PC-9 (cell line): ENCODE data around the gene CNTFR. TPM values are rescaled to one million over a fixed set of nuclear protein-coding genes. Genes with fewer than 3 reads are reported as not detected.
A peak's percentile ranks its signal among the peaks of the same experiment; 100 is the strongest.

Experiments
- BruUV-seq: library from RNA; stranded (reverse); fragments of 400-500 nt; replicated peaks from 2 replicates; lab custom pipeline; 2021; lab: Mats Ljungman, UMichigan
- CTCF ChIA-PET: fragments of 300-600 bp; sonication (Branson Sonifier 250); formaldehyde crosslinking; loops from one replicate; lab custom pipeline; 2022; ENCODE audit warnings: antibody characterized with exemption; lab: Charles Lee
- POLR2A ChIA-PET: fragments of 300-600 bp; sonication (Branson Sonifier 250); formaldehyde crosslinking; loops from one replicate; lab custom pipeline; 2022; ENCODE audit warnings: antibody characterized with exemption; ENCODE audit not compliant: unreplicated experiment; lab: Charles Lee
- DNase-seq, 2 experiments: peaks; one replicate each; pipeline versions ENCODE4 v3.0.0 to v3.0.0-alpha.2; 2015 to 2022; ENCODE audit warnings: mixed read lengths in 1 of 2
- H2AFZ ChIP-seq: fragments of 200-600 bp; sonication (generic); 2 replicates; pipeline ENCODE4 v1.8.1; 2017; ENCODE audit warnings: antibody characterized with exemption
- H3F3A ChIP-seq: fragments of 200-600 bp; sonication (generic); 2 replicates; pipeline ENCODE4 v1.8.1; 2017; ENCODE audit warnings: antibody characterized with exemption, mild to moderate bottlenecking, low read depth; ENCODE audit not compliant: insufficient read depth
- H3K27ac ChIP-seq: fragments of 200-600 bp; sonication (generic); 2 replicates; pipeline ENCODE4 v1.6.1; 2016; ENCODE audit warnings: mixed run types
- H3K27me3 ChIP-seq: fragments of 200-600 bp; sonication (generic); 2 replicates; pipeline ENCODE4 v1.6.1; 2016; ENCODE audit warnings: low read depth, mixed run types; ENCODE audit not compliant: insufficient read depth
- H3K36me3 ChIP-seq: fragments of 200-600 bp; sonication (generic); 2 replicates; pipeline ENCODE4 v1.6.1; 2016; ENCODE audit warnings: low read depth, mixed run types
- H3K4me1 ChIP-seq: fragments of 200-600 bp; sonication (generic); replicated peaks from 2 replicates; pipeline ENCODE4 v1.6.1; 2016; ENCODE audit warnings: mixed run types; ENCODE audit not compliant: insufficient read depth
- H3K4me2 ChIP-seq: fragments of 200-600 bp; sonication (generic); 2 replicates; pipeline ENCODE4 v1.6.1; 2017; ENCODE audit warnings: mixed run types
- H3K4me3 ChIP-seq: fragments of 200-600 bp; sonication (generic); 2 replicates; pipeline ENCODE4 v1.6.1; 2016; ENCODE audit warnings: mixed run types
- H3K79me2 ChIP-seq: fragments of 200-600 bp; sonication (generic); 2 replicates; pipeline ENCODE4 v1.6.1; 2017; ENCODE audit warnings: low read depth, mixed run types
- H3K9me2 ChIP-seq: fragments of 200-600 bp; sonication (generic); 2 replicates; pipeline ENCODE4 v1.8.1; 2017; ENCODE audit warnings: mild to moderate bottlenecking; ENCODE audit not compliant: insufficient read depth
- H3K9me3 ChIP-seq: fragments of 200-600 bp; sonication (generic); 2 replicates; pipeline ENCODE4 v1.8.1; 2016; ENCODE audit warnings: low read depth; ENCODE audit not compliant: insufficient read depth
- H4K20me1 ChIP-seq: fragments of 200-600 bp; sonication (generic); 2 replicates; pipeline ENCODE4 v1.8.1; 2017; ENCODE audit not compliant: insufficient read depth
- EZH2 ChIP-seq: fragments of 200-600 bp; sonication (generic); IDR thresholded peaks from 2 replicates; pipeline ENCODE4 v1.8.0; 2017; ENCODE audit warnings: antibody characterized with exemption, low read depth
- intact Hi-C: fragments of 100-400 bp; cut with micrococcal nuclease; formaldehyde crosslinking; loops from one replicate; pipeline ENCODE4 v1.10.0; 2022; ENCODE audit not compliant: unreplicated experiment
- total RNA-seq: library from RNA; stranded (reverse); gene quantifications from 2 replicates; pipeline ENCODE4 v1.2.3, GENCODE V29; 2021
- TF ChIP-seq, protein P1 (sequence below): fragments of 200-600 bp; sonication (generic); conservative IDR thresholded peaks from 2 replicates; pipeline ENCODE4 v1.6.1; 2017; ENCODE audit warnings: mixed run types, antibody characterized with exemption, mild to moderate bottlenecking, moderate library complexity

CNTFR gene
- total RNA-seq, 1 experiment from 2014 or later = not detected

DNA sequence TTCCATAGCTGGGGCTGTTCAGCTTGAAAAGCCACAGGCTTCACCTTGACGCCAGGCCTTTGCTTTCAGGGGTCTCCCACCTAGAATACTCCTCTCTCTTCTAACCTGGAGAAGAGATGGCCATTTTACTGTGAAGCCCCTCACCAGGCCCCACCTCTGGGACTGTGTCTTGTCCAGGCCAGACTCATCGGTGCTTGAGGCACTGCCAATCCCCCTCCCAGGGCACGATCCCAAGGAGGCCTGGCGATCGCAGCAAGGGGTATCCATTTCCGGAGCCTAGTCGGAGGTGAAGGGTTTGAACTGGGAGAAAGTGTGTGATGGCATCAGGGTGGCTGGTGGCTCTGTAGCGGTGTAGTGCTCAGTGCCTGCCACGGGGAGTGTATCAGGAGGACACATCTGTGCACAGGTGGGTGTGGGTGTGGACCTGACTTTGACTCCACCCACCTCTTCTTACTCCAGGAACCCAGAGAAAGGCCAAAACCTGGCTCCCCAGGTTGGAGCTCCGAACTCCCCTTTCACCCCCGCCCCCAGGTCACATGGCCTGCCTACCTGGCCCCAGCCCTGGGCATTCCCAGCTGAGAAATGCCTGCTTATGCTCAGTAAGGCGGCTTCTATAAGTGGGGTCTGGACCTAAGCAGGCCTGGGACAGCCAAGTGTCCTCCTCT, 39.4 kb downstream of the CNTFR start:
- H3K9me2 ChIP-seq = no peaks in the 10 kb centered on the region
- no peaks in the 10 kb centered on the region for H3K9me3 ChIP-seq
- no peaks in the 10 kb centered on the region for H3K79me2 ChIP-seq
- no peak overlapping the region for H3K27ac ChIP-seq
- H3K4me3 ChIP-seq = no peak overlapping the region
- no peaks in the 10 kb centered on the region for H3K4me1 ChIP-seq
- POLR2A ChIA-PET = no interaction called here
- DNase-seq = no peak
- H3K4me2 ChIP-seq = no peak overlapping the region
- no peaks in the 10 kb centered on the region for H3F3A ChIP-seq
- TF ChIP-seq, protein P1, sequence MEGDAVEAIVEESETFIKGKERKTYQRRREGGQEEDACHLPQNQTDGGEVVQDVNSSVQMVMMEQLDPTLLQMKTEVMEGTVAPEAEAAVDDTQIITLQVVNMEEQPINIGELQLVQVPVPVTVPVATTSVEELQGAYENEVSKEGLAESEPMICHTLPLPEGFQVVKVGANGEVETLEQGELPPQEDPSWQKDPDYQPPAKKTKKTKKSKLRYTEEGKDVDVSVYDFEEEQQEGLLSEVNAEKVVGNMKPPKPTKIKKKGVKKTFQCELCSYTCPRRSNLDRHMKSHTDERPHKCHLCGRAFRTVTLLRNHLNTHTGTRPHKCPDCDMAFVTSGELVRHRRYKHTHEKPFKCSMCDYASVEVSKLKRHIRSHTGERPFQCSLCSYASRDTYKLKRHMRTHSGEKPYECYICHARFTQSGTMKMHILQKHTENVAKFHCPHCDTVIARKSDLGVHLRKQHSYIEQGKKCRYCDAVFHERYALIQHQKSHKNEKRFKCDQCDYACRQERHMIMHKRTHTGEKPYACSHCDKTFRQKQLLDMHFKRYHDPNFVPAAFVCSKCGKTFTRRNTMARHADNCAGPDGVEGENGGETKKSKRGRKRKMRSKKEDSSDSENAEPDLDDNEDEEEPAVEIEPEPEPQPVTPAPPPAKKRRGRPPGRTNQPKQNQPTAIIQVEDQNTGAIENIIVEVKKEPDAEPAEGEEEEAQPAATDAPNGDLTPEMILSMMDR = no peak
- no peak for TF ChIP-seq EZH2
- no TSS peak for BruUV-seq
- peaks cover 50% of the 10 kb centered on the region for H3K27me3 ChIP-seq
- intact Hi-C loops = no loop called here
- no peak overlapping the region for H2AFZ ChIP-seq
- CTCF ChIA-PET = interaction anchor here (1.1 kb wide), 1 partner anchor 41 kb away, joined by 3 read pairs; no protein-coding TSS in a partner anchor
- H3K36me3 ChIP-seq = no peaks in the 10 kb centered on the region
- H4K20me1 ChIP-seq = no peaks in the 10 kb centered on the region

DNA sequence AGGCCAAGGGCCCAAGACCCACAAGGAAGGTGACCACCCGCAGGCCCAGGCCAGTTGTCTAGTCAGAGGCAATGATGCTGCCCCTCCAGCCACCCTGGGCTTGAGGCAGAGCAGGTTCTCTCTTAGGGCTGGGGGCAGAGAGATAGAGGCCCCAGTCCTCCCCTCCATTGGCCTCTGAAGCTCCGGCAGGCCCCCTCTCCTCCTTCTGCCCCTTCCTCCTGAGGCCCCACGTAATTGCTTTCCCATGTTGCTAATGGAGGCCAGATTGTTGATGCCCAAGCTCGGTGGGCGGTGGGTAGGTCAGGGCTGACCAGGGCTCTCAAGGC, 40.2 kb downstream of the CNTFR start:
- TF ChIP-seq, protein P1 = no peak
- TF ChIP-seq EZH2 = no peak
- CTCF ChIA-PET = interaction anchor here (1.1 kb wide), 1 partner anchor 42 kb away, joined by 3 read pairs; no protein-coding TSS in a partner anchor
- no peaks in the 10 kb centered on the region for H4K20me1 ChIP-seq
- intact Hi-C loops = loop anchor here (5.0 kb wide), 1 partner anchor 217 kb away; no protein-coding TSS in a partner anchor
- no peak overlapping the region for H2AFZ ChIP-seq
- no peaks in the 10 kb centered on the region for H3F3A ChIP-seq
- peaks cover 42% of the 10 kb centered on the region for H3K27me3 ChIP-seq
- no peak for DNase-seq
- H3K36me3 ChIP-seq = no peaks in the 10 kb centered on the region
- H3K4me1 ChIP-seq = no peaks in the 10 kb centered on the region
- H3K9me2 ChIP-seq = no peaks in the 10 kb centered on the region
- no peaks in the 10 kb centered on the region for H3K79me2 ChIP-seq
- no peaks in the 10 kb centered on the region for H3K9me3 ChIP-seq
- no peak overlapping the region for H3K27ac ChIP-seq
- no peak overlapping the region for H3K4me2 ChIP-seq
- POLR2A ChIA-PET = no interaction called here
- H3K4me3 ChIP-seq = no peak overlapping the region
- BruUV-seq = no TSS peak

DNA sequence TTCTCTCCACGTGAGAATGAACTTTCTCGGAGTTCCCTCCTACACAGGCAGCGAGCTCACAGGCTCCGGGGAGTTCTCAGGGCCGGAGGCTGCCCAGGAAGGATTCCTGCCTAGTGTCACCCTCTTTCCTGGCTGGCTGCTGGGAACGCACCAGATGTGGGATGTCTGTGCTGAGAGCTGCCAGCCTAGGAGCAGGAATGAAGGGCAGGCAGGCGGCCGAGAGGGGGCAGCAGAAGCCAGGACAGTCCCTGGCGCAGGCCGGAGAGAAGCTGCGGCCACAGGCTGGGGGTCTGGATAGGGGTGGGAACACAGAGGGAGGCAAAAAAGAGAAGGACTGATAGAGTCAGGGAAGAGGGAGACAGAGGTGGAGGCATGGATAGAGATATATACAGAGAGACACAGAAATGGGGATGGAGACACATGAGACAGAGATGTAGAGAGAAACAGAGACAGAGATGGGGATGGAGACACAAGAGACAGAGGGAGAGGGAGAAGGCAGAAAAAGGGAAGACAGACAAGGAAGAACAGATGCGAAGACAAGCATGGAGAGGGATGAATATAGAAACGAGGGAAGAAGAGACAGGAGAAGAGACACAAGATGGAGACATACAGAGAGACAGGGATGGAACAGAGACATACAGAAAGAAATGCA, 41.4 kb downstream of the CNTFR start:
- Histone ChIP-seq H2AFZ (no peak overlapping the region), H3K27me3 (peaks cover 32% of the 10 kb centered on the region; the same call in 1 of the 2 replicates), H3K4me3 (no peak overlapping the region), H3F3A (no peaks in the 10 kb centered on the region), H3K36me3 (no peaks in the 10 kb centered on the region), H3K27ac (no peak overlapping the region), H3K9me2 (no peaks in the 10 kb centered on the region), H4K20me1 (no peaks in the 10 kb centered on the region), H3K4me1 (no peaks in the 10 kb centered on the region), H3K4me2 (no peak overlapping the region), H3K9me3 (no peaks in the 10 kb centered on the region), H3K79me2 (no peaks in the 10 kb centered on the region)
- BruUV-seq = no TSS peak
- peak in 1 of 2 experiments; percentile 43 for DNase-seq
- CTCF ChIA-PET = interaction anchor here (0.8 kb wide), 1 partner anchor 56 kb away, joined by 3 read pairs; no protein-coding TSS in a partner anchor
- no peak for TF ChIP-seq EZH2
- TF ChIP-seq, protein P1 = peak; percentile 68
- POLR2A ChIA-PET = no interaction called here
- intact Hi-C loops = loop anchor here (1.0 to 5.0 kb wide), 3 partner anchors 43 to 216 kb away; no protein-coding TSS in a partner anchor
